Memory B cell (primary cell): ENCODE data around the gene OTOS.

Experiments
- ATAC-seq: fragments of 150-1000 bp; cut with Tn5 transposase; 2 replicates; pipeline ENCODE4 v1.10.0; 2021; ENCODE audit warnings: low read depth, mild to moderate bottlenecking, moderate library complexity
- DNase-seq, 2 donors: peaks; one replicate each; pipeline ENCODE4 v3.0.0; 2022; ENCODE audit warnings: low spot score in 2 of 2
- H3K27ac Mint-ChIP-seq: one replicate; pipeline ENCODE4 v1.8.0; 2022; ENCODE audit warnings: mild to moderate bottlenecking, moderate library complexity, mixed read lengths
- H3K27me3 Mint-ChIP-seq: one replicate; pipeline ENCODE4 v1.8.0; 2022; ENCODE audit warnings: mixed read lengths
- H3K36me3 Mint-ChIP-seq: one replicate; pipeline ENCODE4 v1.8.0; 2022; ENCODE audit warnings: mild to moderate bottlenecking, mixed read lengths
- H3K4me1 Mint-ChIP-seq: one replicate; pipeline ENCODE4 v1.8.0; 2022; ENCODE audit warnings: mixed read lengths
- H3K4me3 Mint-ChIP-seq: one replicate; pipeline ENCODE4 v1.8.0; 2022; ENCODE audit warnings: mild to moderate bottlenecking, moderate library complexity, mixed read lengths
- H3K9me3 Mint-ChIP-seq: one replicate; pipeline ENCODE4 v1.8.0; 2022; ENCODE audit warnings: mixed read lengths

The OTOS gene

DNA sequence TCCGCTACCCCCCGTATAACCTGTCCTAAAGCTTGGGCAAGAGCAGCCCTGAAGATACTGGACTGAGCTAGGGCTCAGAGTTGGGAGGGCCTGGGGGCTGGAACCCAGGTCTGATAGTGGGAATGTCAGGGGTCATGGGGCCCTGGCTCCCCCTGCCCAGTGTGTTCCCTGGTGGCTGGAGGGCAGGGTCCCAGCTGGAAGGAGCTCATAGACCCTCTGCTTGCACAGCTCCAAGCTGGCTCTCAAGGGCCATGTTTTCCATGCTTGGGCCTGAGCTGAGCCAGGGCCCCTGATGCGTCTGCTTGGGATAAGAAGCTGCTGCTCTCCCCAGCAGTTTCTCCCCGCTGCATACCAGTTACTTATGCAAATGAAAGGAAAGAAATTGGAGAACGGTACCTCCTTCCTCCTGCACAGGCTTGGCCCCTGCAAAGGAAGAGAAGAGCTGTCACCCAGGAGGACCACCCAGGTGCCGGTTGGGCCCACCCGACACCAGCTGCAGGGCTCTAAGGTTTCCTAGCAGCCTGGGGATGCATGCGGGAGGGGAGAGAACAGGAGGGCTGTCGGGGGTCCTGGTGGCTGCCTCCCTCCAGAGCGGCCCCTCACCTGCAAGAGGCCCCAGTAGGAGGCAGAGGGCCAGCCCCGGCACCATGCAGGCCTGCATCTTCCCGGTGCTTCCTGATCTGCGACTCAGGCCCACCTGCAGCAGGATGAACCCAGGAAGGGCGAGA lies 628 bp downstream of the OTOS start:
- DNase-seq, result no peak
- ATAC-seq, result no peak
- Mint-ChIP-seq H3K4me3 (no peak overlapping the region), H3K36me3 (no peaks in the 10 kb centered on the region), H3K4me1 (peaks cover 14% of the 10 kb centered on the region), H3K9me3 (no peaks in the 10 kb centered on the region), H3K27ac (no peak overlapping the region), H3K27me3 (peaks cover 7% of the 10 kb centered on the region)

GRCh38 chr2:240139011-240139441 lies 1.4 kb downstream of the OTOS start:
- ATAC-seq (no peak), DNase-seq (no peak)
- peaks cover 3% of the 10 kb centered on the region for H3K27me3 Mint-ChIP-seq
- no peak overlapping the region for H3K4me3 Mint-ChIP-seq
- peaks cover 21% of the 10 kb centered on the region for H3K4me1 Mint-ChIP-seq
- no peak overlapping the region for H3K27ac Mint-ChIP-seq
- no peaks in the 10 kb centered on the region for H3K36me3 Mint-ChIP-seq
- no peaks in the 10 kb centered on the region for H3K9me3 Mint-ChIP-seq

DNA sequence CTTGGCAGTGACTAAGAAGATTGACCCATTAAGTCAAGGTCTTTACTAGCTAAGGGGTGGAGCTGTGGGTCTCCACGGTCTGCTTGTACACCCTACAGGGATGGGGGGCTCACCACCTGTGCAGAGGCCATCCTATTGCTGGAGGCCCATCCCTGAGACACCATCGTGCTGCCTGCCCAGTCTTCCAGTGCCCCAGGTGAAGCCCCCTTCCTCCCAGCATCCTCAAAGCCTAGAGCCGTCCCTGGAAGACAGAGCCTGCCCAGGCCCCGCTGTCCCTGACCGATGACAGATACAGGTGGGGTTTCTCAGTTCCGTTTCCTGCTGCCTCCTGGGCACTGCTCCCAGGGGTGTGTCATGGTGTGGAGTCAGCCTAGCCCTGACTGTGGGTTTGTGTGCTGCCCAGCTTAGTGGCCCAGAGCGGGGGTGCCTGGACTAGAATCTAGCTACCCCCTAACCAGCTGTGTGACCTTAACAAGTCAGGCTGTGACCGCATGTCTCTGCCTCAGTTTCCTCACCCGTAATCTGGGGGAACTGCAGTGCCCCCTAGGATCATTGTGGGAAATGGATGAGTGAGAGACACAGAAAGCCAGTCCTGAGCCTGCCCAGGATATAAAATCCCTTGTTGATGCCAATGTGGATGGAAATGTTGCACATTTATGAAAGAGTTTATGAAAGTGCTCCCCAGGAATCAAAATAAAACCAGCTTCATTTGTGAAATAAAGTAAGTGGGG lies 2.0 kb downstream of the OTOS start:
- DNase-seq, result no peak
- peaks cover 3% of the 10 kb centered on the region for H3K27me3 Mint-ChIP-seq
- H3K4me1 Mint-ChIP-seq, result peaks cover 22% of the 10 kb centered on the region
- no peaks in the 10 kb centered on the region for H3K9me3 Mint-ChIP-seq
- no peak overlapping the region for H3K4me3 Mint-ChIP-seq
- no peaks in the 10 kb centered on the region for H3K36me3 Mint-ChIP-seq
- no peak overlapping the region for H3K27ac Mint-ChIP-seq
- ATAC-seq, result no peak

DNA sequence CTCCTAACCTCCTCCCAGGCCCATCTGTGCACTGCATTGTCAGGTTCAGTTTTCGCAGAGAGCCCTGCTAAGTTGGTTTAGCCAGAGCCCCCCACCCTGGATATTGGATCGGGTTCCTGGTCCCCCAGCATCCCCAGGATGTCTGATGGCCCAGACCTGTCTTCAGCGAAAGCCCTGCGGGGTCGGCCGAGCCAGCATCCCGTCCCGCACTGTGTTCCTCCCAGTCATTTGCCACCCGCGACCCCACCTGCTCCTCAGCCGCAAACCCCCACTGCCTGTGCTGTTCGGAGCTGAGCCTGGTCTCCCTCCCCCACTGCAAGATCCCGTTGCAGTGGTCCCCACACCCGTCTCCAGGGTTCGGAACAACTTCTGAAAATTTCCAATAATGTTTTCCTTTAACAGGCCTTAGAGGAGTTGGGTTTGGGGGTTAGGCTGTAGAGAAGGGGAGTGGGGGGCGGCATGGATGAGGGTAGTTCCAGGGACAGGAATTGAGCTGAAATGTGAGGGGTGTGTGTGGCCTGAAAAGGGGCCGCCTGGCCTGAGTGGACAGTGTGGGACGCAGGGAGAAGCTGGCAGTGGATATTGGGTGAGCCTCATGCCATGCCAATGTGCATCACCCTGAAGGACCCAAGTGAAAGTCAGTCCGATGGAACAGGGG lies 2.7 kb downstream of the OTOS start:
- peak overlapping the region; percentile 95 for H3K4me3 Mint-ChIP-seq
- H3K27ac Mint-ChIP-seq, result no peak overlapping the region
- ATAC-seq, result no peak

GRCh38 chr2:240136671-240137292 lies 3.7 kb downstream of the OTOS start:
- H3K27me3 Mint-ChIP-seq, result no peaks in the 10 kb centered on the region
- no peak for DNase-seq
- no peaks in the 10 kb centered on the region for H3K9me3 Mint-ChIP-seq

More for the DNA sequence above, 2.7 kb downstream of the OTOS start:
- no peaks in the 10 kb centered on the region for H3K9me3 Mint-ChIP-seq
- H3K4me1 Mint-ChIP-seq, result peaks cover 22% of the 10 kb centered on the region
- H3K27me3 Mint-ChIP-seq, result no peaks in the 10 kb centered on the region
- peaks cover 4% of the 10 kb centered on the region for H3K36me3 Mint-ChIP-seq
- DNase-seq, result no peak

GRCh38 chr2:240136013-240136670 lies 4.3 kb downstream of the OTOS start, which contains the start of gene COPS9:
Gene COPS9 (minus strand): TSS chr2:240136305. CDS start chr2:240136284, 21 bp downstream.
- peaks cover 22% of the 10 kb centered on the region for H3K4me1 Mint-ChIP-seq
- ATAC-seq, result peak; percentile 98
- H3K36me3 Mint-ChIP-seq, result peaks cover 9% of the 10 kb centered on the region

More at GRCh38 chr2:240136671-240137292, 3.7 kb downstream of the OTOS start:
- peaks cover 8% of the 10 kb centered on the region for H3K36me3 Mint-ChIP-seq
- peak overlapping the region; percentile 95 for H3K4me3 Mint-ChIP-seq
- peak; percentile 31 for ATAC-seq
- peak overlapping the region; percentile 93 for H3K27ac Mint-ChIP-seq
- peaks cover 22% of the 10 kb centered on the region for H3K4me1 Mint-ChIP-seq

DNA sequence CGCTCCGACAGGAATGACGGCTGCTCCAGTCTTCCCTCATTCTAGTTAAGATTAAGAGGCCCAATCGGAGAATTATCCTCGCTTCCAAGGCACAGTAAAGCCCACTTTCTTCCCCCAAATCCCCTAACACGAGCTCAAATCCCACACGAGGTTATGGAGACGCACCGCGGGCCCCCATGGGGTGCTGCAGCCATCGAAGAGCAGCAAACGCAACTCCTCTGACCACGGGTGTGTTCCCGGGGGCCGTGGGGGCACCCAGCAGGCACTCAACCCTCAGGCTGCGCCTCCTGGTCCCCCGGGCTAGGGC lies 4.8 kb downstream of the OTOS start:
- Mint-ChIP-seq H3K4me3 (peak overlapping the region; percentile 95), H3K27me3 (no peaks in the 10 kb centered on the region), H3K4me1 (peaks cover 22% of the 10 kb centered on the region), H3K27ac (peak overlapping the region; percentile 93), H3K36me3 (peaks cover 12% of the 10 kb centered on the region), H3K9me3 (no peaks in the 10 kb centered on the region)
- DNase-seq, result no peak
- peak; percentile 9 for ATAC-seq

More at GRCh38 chr2:240136013-240136670, 4.3 kb downstream of the OTOS start, which contains the start of gene COPS9:
- no peaks in the 10 kb centered on the region for H3K27me3 Mint-ChIP-seq
- peak within 1 kb of the TSS; percentile 93 for H3K27ac Mint-ChIP-seq
- H3K9me3 Mint-ChIP-seq, result no peaks in the 10 kb centered on the region
- peak; percentile 87 to 89 for DNase-seq
- peak within 1 kb of the TSS; percentile 95 for H3K4me3 Mint-ChIP-seq

DNA sequence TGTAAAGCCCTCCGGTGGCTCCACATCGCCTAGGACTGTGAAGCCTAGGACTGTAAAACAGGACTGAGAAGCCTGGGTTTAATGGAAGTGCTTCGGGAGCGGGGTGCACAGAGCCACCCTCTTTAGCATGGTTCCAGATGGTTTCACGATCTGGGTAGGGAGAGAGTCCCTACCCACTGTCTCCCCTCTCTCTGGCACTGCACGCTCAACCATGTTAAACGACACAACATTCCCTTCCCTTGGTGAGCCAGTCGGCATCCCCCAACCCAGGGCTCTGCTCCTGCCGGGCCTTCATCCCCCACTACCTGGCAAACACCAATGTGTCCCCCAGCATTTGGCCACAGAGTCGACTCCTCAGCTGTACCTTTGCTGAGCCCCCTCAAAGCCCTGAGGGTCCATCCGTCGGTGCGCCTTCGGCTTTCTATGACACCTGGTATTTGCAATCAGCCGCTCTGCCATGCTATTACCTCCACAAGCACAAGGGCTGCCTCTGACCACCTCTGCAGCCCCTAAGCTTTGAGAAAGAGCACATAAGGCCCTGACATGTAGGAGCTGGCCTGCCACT lies 5.4 kb downstream of the OTOS start:
- DNase-seq, result no peak
- Mint-ChIP-seq H3K27me3 (no peaks in the 10 kb centered on the region), H3K4me3 (peak overlapping the region; percentile 95), H3K36me3 (peaks cover 14% of the 10 kb centered on the region), H3K27ac (peak overlapping the region; percentile 93), H3K9me3 (no peaks in the 10 kb centered on the region), H3K4me1 (peaks cover 22% of the 10 kb centered on the region)
- ATAC-seq, result no peak

- Mint-ChIP-seq H3K9me3 (no peaks in the 10 kb centered on the region), H3K4me3 (peak overlapping the region; percentile 37), H3K4me1 (peaks cover 22% of the 10 kb centered on the region), H3K36me3 (peaks cover 20% of the 10 kb centered on the region), H3K27me3 (no peaks in the 10 kb centered on the region), H3K27ac (peak overlapping the region; percentile 93)
- DNase-seq (no peak), ATAC-seq (no peak)
Observed at GRCh38 chr2:240134466-240134865, 6.0 kb downstream of the OTOS start.

GRCh38 chr2:240133401-240133800 lies 7.1 kb downstream of the OTOS start:
- H3K27me3 Mint-ChIP-seq, result no peaks in the 10 kb centered on the region
- peak overlapping the region; percentile 29 for H3K4me3 Mint-ChIP-seq
- no peak overlapping the region for H3K27ac Mint-ChIP-seq
- peaks cover 22% of the 10 kb centered on the region for H3K4me1 Mint-ChIP-seq
- DNase-seq (no peak), ATAC-seq (no peak)
- peaks cover 22% of the 10 kb centered on the region for H3K36me3 Mint-ChIP-seq
- H3K9me3 Mint-ChIP-seq, result no peaks in the 10 kb centered on the region

DNA sequence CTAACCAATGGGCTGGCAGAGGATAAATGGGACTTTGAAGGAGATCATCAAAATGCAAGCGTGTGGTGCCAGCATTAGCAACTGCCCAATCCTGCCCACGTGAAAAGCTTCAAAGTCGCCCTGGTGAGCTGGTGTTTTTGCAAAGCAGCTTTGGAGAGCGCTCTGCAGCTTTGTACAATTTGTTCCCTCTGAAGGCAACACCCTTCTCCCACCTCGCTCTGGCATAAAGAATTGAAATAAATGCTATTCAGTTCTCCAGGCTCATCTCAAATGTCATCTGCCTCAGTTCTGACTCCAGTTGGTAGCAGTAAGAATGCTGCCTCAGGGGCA lies 7.8 kb downstream of the OTOS start:
- ATAC-seq (no peak), DNase-seq (no peak)
- no peak overlapping the region for H3K27ac Mint-ChIP-seq
- peaks cover 24% of the 10 kb centered on the region for H3K36me3 Mint-ChIP-seq
- no peaks in the 10 kb centered on the region for H3K9me3 Mint-ChIP-seq
- H3K27me3 Mint-ChIP-seq, result no peaks in the 10 kb centered on the region
- peaks cover 22% of the 10 kb centered on the region for H3K4me1 Mint-ChIP-seq
- no peak overlapping the region for H3K4me3 Mint-ChIP-seq

DNA sequence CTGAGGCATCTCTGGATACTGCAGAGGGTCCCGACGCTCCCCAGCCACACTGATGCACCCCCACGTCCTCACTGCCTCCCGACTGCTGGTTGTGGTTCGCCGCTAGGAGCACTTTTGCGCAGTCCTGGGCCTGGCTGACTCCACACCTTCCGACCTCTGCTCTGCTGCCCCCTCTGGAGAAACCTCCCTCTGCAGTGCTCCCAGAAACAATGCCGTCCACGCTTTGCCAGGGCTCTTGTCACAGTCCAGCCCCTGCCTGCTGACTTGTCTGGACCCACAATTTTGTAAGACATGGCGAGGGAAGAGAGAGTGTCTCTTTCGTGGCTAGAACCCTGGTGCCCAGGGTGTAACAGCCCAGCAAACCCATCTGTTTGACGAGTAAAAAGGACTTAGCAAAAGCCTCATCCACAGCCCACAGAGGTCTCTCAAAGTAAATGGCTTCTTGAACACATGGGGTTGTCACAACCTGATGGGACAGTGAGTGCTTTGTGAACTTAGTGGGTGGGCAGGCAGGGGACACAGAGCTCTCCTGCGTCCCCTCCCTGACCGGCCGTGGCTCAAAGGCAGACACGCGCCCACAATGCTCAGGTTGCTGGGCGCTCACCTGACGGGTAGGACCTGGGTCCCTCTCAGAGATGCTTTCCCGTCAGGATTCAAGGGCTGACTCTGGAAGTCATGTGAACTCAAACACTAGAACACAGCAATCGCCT lies 8.4 kb downstream of the OTOS start:
- H3K9me3 Mint-ChIP-seq, result no peaks in the 10 kb centered on the region

DNA sequence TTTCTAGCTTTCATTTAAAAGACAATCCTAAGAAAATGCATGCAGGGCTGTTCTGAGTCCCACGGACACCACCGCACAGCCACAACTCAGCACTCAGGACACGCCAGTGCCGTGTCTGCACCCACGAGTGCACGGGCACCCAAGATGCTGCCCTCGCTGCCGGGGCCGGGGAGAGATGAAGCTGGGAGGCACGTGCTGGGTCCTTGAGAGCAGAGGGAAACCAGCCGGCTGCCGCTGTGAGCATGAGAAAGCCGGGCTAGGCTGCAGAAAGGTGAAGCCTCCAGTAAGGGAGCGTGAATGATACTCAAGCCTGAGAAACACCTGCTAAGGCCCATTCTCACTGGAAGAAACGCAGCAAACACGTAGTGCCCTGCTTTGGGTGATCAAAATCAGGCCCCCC lies 9.2 kb downstream of the OTOS start:
- Mint-ChIP-seq H3K27ac (no peak overlapping the region), H3K4me3 (no peak overlapping the region), H3K27me3 (no peaks in the 10 kb centered on the region), H3K9me3 (no peaks in the 10 kb centered on the region), H3K36me3 (peaks cover 33% of the 10 kb centered on the region), H3K4me1 (peaks cover 17% of the 10 kb centered on the region)
- no peak for ATAC-seq
- no peak for DNase-seq

More for the DNA sequence above, 8.4 kb downstream of the OTOS start:
- H3K4me3 Mint-ChIP-seq, result no peak overlapping the region
- DNase-seq, result no peak
- no peak for ATAC-seq
- H3K27me3 Mint-ChIP-seq, result no peaks in the 10 kb centered on the region
- H3K36me3 Mint-ChIP-seq, result peaks cover 28% of the 10 kb centered on the region
- H3K4me1 Mint-ChIP-seq, result peaks cover 20% of the 10 kb centered on the region
- H3K27ac Mint-ChIP-seq, result no peak overlapping the region
